Erythroblast (primary cell): Measurements from ENCODE around the gene GNAI1.

Experiments
- GATA1 ChIP-seq: IDR thresholded peaks from 2 replicates; pipeline ENCODE4 v1.6.1; 2011; ENCODE audit warnings: low read depth, mild to moderate bottlenecking, control low read depth, low read length, moderate library complexity
- POLR2A ChIP-seq: IDR thresholded peaks from 2 replicates; pipeline ENCODE4 v1.6.1; 2011; ENCODE audit warnings: mild to moderate bottlenecking, low read length

DNA sequence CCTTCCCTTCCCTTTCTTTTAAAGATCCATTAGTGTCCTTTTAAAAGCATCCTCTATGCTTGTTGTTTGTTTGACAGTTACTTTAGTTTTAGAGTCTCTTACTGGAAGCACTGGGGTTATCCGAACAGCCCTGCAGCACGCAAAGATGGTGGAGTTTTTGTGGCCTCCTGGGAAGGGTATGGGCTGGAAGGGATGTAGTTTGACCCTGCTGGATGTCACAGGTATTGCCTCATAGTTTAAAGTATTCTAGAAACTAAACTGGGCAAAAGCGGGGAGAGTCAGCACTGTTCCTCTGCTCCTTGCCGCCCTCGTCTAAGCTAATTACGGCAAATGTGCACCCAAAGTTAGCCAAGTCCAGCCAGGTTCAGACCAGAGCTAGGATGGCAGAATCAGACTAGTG is 35.8 kb upstream of the GNAI1 start:
- TF ChIP-seq GATA1, result no peak
- no peak for TF ChIP-seq POLR2A
